Measurements from ENCODE around the gene SOBP.

GRCh38 chr6:107684996-107685395 lies 195.1 kb downstream of the SOBP start:
- TF ChIP-seq CTCF (conservative IDR thresholded peaks at IDR 0.05; ENCODE audit: low read depth in 2 of 2) (no peak), EZH2phosphoT487 (IDR thresholded peaks at IDR 0.05; ENCODE audit: unreplicated experiment) (no peak), POLR2AphosphoS5 (IDR thresholded peaks at IDR 0.05; ENCODE audit: low read depth) (no peak), REST (IDR thresholded peaks at IDR 0.05; ENCODE audit: unreplicated experiment) (no peak), EZH2 (IDR thresholded peaks at IDR 0.05; ENCODE audit: low read depth, unreplicated experiment) (no peak), ZNF114 (CRISPR knock-in tag; IDR thresholded peaks at IDR 0.05) (no peak), CREB1 (CRISPR knock-in tag; IDR thresholded peaks at IDR 0.05; ENCODE audit: low read depth) (no peak), JUNB (IDR thresholded peaks at IDR 0.05; ENCODE audit: unreplicated experiment) (no peak)
